Measurements from ENCODE around the gene CCNE1. TPM values are rescaled to one million over a fixed set of nuclear protein-coding genes. Genes with fewer than 3 reads are reported as not detected.

Gene CCNE1
- total and polyA plus RNA-seq, 10 of the 15 experiments (the other 5 are each of a cell fraction or from before 2014, with no cell fraction given): 6.3 to 44.2 (median 35.8) TPM

DNA sequence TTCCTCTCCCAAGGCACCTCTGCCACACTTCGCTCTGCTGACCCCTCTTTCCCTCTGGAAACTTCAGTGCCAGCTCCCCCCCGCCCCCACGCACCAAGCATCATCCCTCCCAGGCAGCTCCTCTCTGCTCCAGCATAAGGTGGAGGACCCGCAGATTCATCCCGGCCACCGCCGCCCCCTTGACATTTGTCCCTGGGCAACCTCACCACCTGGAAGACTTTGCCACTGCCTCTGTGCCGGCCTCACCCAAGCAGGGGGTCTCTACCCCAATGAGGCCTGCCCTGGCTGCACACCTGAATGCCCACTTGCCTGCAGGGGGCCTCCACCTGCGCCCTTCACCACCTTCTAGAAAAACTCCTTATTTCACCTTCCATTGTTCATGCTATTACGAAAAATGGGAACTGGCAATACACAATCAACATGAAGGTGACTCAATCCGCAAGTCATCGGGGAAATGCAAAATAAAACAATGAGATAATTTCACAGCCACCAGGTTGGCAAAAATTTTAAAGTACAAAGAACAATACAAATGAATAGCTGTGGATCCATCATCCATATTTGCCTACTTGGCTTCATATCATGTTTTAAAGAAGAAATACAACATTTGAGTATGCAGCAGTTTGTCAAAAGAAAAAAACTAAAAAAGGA, 21.9 kb downstream of the CCNE1 start:
- no peak overlapping the region for H3K9ac ChIP-seq (ENCODE audit: control insufficient read depth, insufficient read depth, low read length)
- intact Hi-C loops (cut with micrococcal nuclease; ENCODE audit: unreplicated experiment): no loop called here
- H3K27me3 ChIP-seq (replicated peaks in 1 of 2; ENCODE audit: control insufficient read depth in 2 of 2, insufficient read depth in 2 of 2, low read length in 1 of 2): no peaks in the 10 kb centered on the region
- no peaks in the 10 kb centered on the region for H3K79me2 ChIP-seq (ENCODE audit: control insufficient read depth, insufficient read depth, low read length)
- ATAC-seq (no peak), FAIRE-seq (no peak), DNase-seq (ENCODE audit: low read depth, low spot score) (no peak)
- no peaks in the 10 kb centered on the region for H4K20me1 ChIP-seq (ENCODE audit: control insufficient read depth, insufficient read depth)
- SMC1A ChIA-PET (ENCODE audit: uncharacterized antibody, unreplicated experiment): interaction anchor here (2.5 kb wide), 1 partner anchor 20 kb away, joined by 11 read pairs; no protein-coding TSS in a partner anchor
- peaks cover 45% of the 10 kb centered on the region for H3K4me1 ChIP-seq (ENCODE audit: control insufficient read depth, insufficient read depth, low read length)
- no peak overlapping the region for H3K4me3 ChIP-seq
- CTCF ChIA-PET: no interaction called here
- RAD21 ChIA-PET (ENCODE audit: unreplicated experiment): no interaction called here
- H3K27ac ChIP-seq (ENCODE audit: control insufficient read depth, insufficient read depth): no peak overlapping the region
- 44% methylated on average over 10 of the region's 12 CpGs for WGBS (ENCODE audit: insufficient coverage, insufficient replicate concordance, low lambda C conversion rate, missing lambda C conversion rate)
- H3K4me2 ChIP-seq (ENCODE audit: control insufficient read depth, insufficient read depth): no peak overlapping the region; the same call in 1 of the 2 replicates
- no peaks in the 10 kb centered on the region for H3K9me3 ChIP-seq (replicated peaks; ENCODE audit: control insufficient read depth, insufficient read depth, low read length)
- no peak overlapping the region for H2AFZ ChIP-seq (ENCODE audit: control insufficient read depth, low read depth, low read length)
- BruUV-seq (replicated peaks): no TSS peak
- no peaks in the 10 kb centered on the region for H3K36me3 ChIP-seq (ENCODE audit: control insufficient read depth in 2 of 2, insufficient read depth in 2 of 2, low read length in 1 of 2)
- in situ Hi-C loops (cut with MboI): no loop called here
- POLR2A ChIA-PET: interaction anchor here (1.0 kb wide), 1 partner anchor 20 kb away, joined by 5 read pairs; no protein-coding TSS in a partner anchor
- TF ChIP-seq CREM (IDR thresholded peaks at IDR 0.05; ENCODE audit: low read depth): 0 out of 2 replicates have a peak, but pooled peaks have one; percentile 42
- no peak for TF ChIP-seq YY1 (IDR thresholded peaks at IDR 0.05; ENCODE audit: low read depth, low read length)
- TF ChIP-seq LARP7 (IDR thresholded peaks at IDR 0.05): no peak
- no peak for TF ChIP-seq RELA (IDR thresholded peaks at IDR 0.05; ENCODE audit: borderline replicate concordance, partially characterized antibody)
- 0 out of 2 replicates have a peak, but pooled peaks have one; percentile 15 for TF ChIP-seq MTA2 (IDR thresholded peaks at IDR 0.05; ENCODE audit: low read depth)
- TF ChIP-seq, protein P1, sequence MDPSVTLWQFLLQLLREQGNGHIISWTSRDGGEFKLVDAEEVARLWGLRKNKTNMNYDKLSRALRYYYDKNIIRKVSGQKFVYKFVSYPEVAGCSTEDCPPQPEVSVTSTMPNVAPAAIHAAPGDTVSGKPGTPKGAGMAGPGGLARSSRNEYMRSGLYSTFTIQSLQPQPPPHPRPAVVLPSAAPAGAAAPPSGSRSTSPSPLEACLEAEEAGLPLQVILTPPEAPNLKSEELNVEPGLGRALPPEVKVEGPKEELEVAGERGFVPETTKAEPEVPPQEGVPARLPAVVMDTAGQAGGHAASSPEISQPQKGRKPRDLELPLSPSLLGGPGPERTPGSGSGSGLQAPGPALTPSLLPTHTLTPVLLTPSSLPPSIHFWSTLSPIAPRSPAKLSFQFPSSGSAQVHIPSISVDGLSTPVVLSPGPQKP (IDR thresholded peaks at IDR 0.05; ENCODE audit: low read depth, low read length): no peak
- no peak for TF ChIP-seq NR2C1 (IDR thresholded peaks at IDR 0.05)
- TF ChIP-seq ZNF274 (IDR thresholded peaks at IDR 0.05; ENCODE audit: insufficient read depth, insufficient read length): no peak
- TF ChIP-seq ESRRA (IDR thresholded peaks at IDR 0.05; ENCODE audit: low read length): no peak
- TF ChIP-seq MXI1 (IDR thresholded peaks at IDR 0.05; ENCODE audit: low read depth, low read length): no peak
- peak; percentile 38 to 40; a peak in 2 of 4 replicates for TF ChIP-seq IKZF2 (IDR thresholded peaks at IDR 0.05)
- TF ChIP-seq PAX5 (IDR thresholded peaks at IDR 0.05; ENCODE audit: borderline replicate concordance, low read depth, low read length): no peak
- TF ChIP-seq FOXK2 (IDR thresholded peaks at IDR 0.05): no peak
- no peak for TF ChIP-seq ZZZ3 (IDR thresholded peaks at IDR 0.05; ENCODE audit: control insufficient read depth, insufficient read length, low read depth)
- no peak for TF ChIP-seq SIN3A (IDR thresholded peaks at IDR 0.05; ENCODE audit: low read depth, low read length)
- 0 out of 2 replicates have a peak, but pooled peaks have one; percentile 8 for TF ChIP-seq CREB1 (IDR thresholded peaks at IDR 0.05; ENCODE audit: low read depth)
- no peak for TF ChIP-seq ZNF622 (IDR thresholded peaks at IDR 0.05)
- no peak for TF ChIP-seq ZNF207 (IDR thresholded peaks at IDR 0.05; ENCODE audit: borderline replicate concordance)
- peak; percentile 19; the same call in 1 of the 2 replicates for TF ChIP-seq RUNX3 (IDR thresholded peaks at IDR 0.05; ENCODE audit: low read length)
- no peak for TF ChIP-seq EGR1 (IDR thresholded peaks at IDR 0.05; ENCODE audit: borderline replicate concordance in 1 of 2, low read depth in 2 of 2, low read length in 2 of 2)
- no peak for TF ChIP-seq PML (IDR thresholded peaks at IDR 0.05; ENCODE audit: low read length)
- TF ChIP-seq ETV6 (conservative IDR thresholded peaks at IDR 0.05 in 1 of 2, IDR thresholded peaks at IDR 0.05 in 1 of 2; ENCODE audit: borderline replicate concordance in 1 of 2, low read depth in 1 of 2): peak in 1 of 2 experiments; percentile 72; a peak in 2 of 4 replicates
- TF ChIP-seq POU2F2 (IDR thresholded peaks at IDR 0.05; ENCODE audit: borderline replicate concordance, low read depth, low read length): no peak
- no peak for TF ChIP-seq CEBPB (IDR thresholded peaks at IDR 0.05; ENCODE audit: borderline replicate concordance in 1 of 2, low read depth in 2 of 2, low read length in 2 of 2)
- peak; percentile 54; the same call in 1 of the 2 replicates for TF ChIP-seq EED (IDR thresholded peaks at IDR 0.05; ENCODE audit: low read depth)
- TF ChIP-seq, protein P2, sequence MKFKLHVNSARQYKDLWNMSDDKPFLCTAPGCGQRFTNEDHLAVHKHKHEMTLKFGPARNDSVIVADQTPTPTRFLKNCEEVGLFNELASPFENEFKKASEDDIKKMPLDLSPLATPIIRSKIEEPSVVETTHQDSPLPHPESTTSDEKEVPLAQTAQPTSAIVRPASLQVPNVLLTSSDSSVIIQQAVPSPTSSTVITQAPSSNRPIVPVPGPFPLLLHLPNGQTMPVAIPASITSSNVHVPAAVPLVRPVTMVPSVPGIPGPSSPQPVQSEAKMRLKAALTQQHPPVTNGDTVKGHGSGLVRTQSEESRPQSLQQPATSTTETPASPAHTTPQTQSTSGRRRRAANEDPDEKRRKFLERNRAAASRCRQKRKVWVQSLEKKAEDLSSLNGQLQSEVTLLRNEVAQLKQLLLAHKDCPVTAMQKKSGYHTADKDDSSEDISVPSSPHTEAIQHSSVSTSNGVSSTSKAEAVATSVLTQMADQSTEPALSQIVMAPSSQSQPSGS (IDR thresholded peaks at IDR 0.05; ENCODE audit: low read length): no peak
